ENCODE measurements around the gene FAM3A. TPM values are rescaled to one million over a fixed set of nuclear protein-coding genes. Genes with fewer than 3 reads are reported as not detected.

Gene FAM3A
- total RNA-seq, 1 experiment from 2014 or later: 60.3 TPM

GRCh38 chrX:154466907-154467306, 49.1 kb downstream of the FAM3A start:
- H3K4me2 ChIP-seq: no peak overlapping the region
- H3K79me2 ChIP-seq (ENCODE audit: low read depth): no peaks in the 10 kb centered on the region
- H4K20me1 ChIP-seq (ENCODE audit: insufficient read depth): no peaks in the 10 kb centered on the region
- intact Hi-C loops (cut with micrococcal nuclease; ENCODE audit: unreplicated experiment): no loop called here
- CTCF ChIA-PET: no interaction called here
- no peaks in the 10 kb centered on the region for H3K36me3 ChIP-seq (ENCODE audit: low read depth)
- H3K4me1 ChIP-seq (replicated peaks; ENCODE audit: insufficient read depth): no peaks in the 10 kb centered on the region
- no peak overlapping the region for H3K27ac ChIP-seq
- TF ChIP-seq EZH2 (IDR thresholded peaks at IDR 0.05; ENCODE audit: low read depth) (no peak), CTCF (conservative IDR thresholded peaks at IDR 0.05) (no peak)
- no peaks in the 10 kb centered on the region for H3K9me3 ChIP-seq (ENCODE audit: insufficient read depth, low read depth)
- H3K4me3 ChIP-seq: no peak overlapping the region
- no peaks in the 10 kb centered on the region for H3K9me2 ChIP-seq (ENCODE audit: insufficient read depth)
- no peaks in the 10 kb centered on the region for H3F3A ChIP-seq (ENCODE audit: insufficient read depth, low read depth)
- no TSS peak for BruUV-seq (replicated peaks)
- H3K27me3 ChIP-seq (ENCODE audit: insufficient read depth, low read depth): no peaks in the 10 kb centered on the region
- no peak overlapping the region for H2AFZ ChIP-seq
- POLR2A ChIA-PET (ENCODE audit: unreplicated experiment): no interaction called here
- no peak for DNase-seq

GRCh38 chrX:154466036-154466435, 50.0 kb downstream of the FAM3A start:
- BruUV-seq (replicated peaks): no TSS peak
- Histone ChIP-seq H3K4me2 (no peak overlapping the region), H3K79me2 (ENCODE audit: low read depth) (no peaks in the 10 kb centered on the region), H3K36me3 (ENCODE audit: low read depth) (no peaks in the 10 kb centered on the region), H3K27me3 (ENCODE audit: insufficient read depth, low read depth) (no peaks in the 10 kb centered on the region), H3K9me2 (ENCODE audit: insufficient read depth) (no peaks in the 10 kb centered on the region), H3F3A (ENCODE audit: insufficient read depth, low read depth) (no peaks in the 10 kb centered on the region), H3K4me3 (no peak overlapping the region), H4K20me1 (ENCODE audit: insufficient read depth) (no peaks in the 10 kb centered on the region), H3K27ac (no peak overlapping the region), H3K9me3 (ENCODE audit: insufficient read depth, low read depth) (no peaks in the 10 kb centered on the region), H2AFZ (no peak overlapping the region), H3K4me1 (replicated peaks; ENCODE audit: insufficient read depth) (no peaks in the 10 kb centered on the region)
- ChIA-PET POLR2A (ENCODE audit: unreplicated experiment) (no interaction called here), CTCF (no interaction called here)
- no peak for DNase-seq
- intact Hi-C loops (cut with micrococcal nuclease; ENCODE audit: unreplicated experiment): no loop called here
- TF ChIP-seq EZH2 (IDR thresholded peaks at IDR 0.05; ENCODE audit: low read depth) (no peak), CTCF (conservative IDR thresholded peaks at IDR 0.05) (no peak)

GRCh38 chrX:154465601-154466000, 50.4 kb downstream of the FAM3A start:
- DNase-seq: no peak
- intact Hi-C loops (cut with micrococcal nuclease; ENCODE audit: unreplicated experiment): no loop called here
- H2AFZ ChIP-seq: no peak overlapping the region
- H3K79me2 ChIP-seq (ENCODE audit: low read depth): no peaks in the 10 kb centered on the region
- H3K4me2 ChIP-seq: no peak overlapping the region
- H4K20me1 ChIP-seq (ENCODE audit: insufficient read depth): no peaks in the 10 kb centered on the region
- no peaks in the 10 kb centered on the region for H3K4me1 ChIP-seq (replicated peaks; ENCODE audit: insufficient read depth)
- no peak overlapping the region for H3K27ac ChIP-seq
- no peaks in the 10 kb centered on the region for H3K9me2 ChIP-seq (ENCODE audit: insufficient read depth)
- no peaks in the 10 kb centered on the region for H3F3A ChIP-seq (ENCODE audit: insufficient read depth, low read depth)
- no peak overlapping the region for H3K4me3 ChIP-seq
- no peaks in the 10 kb centered on the region for H3K27me3 ChIP-seq (ENCODE audit: insufficient read depth, low read depth)
- no peaks in the 10 kb centered on the region for H3K36me3 ChIP-seq (ENCODE audit: low read depth)
- no TSS peak for BruUV-seq (replicated peaks)
- CTCF ChIA-PET: no interaction called here
- no peaks in the 10 kb centered on the region for H3K9me3 ChIP-seq (ENCODE audit: insufficient read depth, low read depth)
- TF ChIP-seq EZH2 (IDR thresholded peaks at IDR 0.05; ENCODE audit: low read depth) (no peak), CTCF (conservative IDR thresholded peaks at IDR 0.05) (no peak)
- POLR2A ChIA-PET (ENCODE audit: unreplicated experiment): no interaction called here

All from PC-9 (cell line).